ENCODE measurements around the gene MAP4K4. TPM values are rescaled to one million over a fixed set of nuclear protein-coding genes. Genes with fewer than 3 reads are reported as not detected.

MAP4K4 gene
- total and polyA plus RNA-seq, 2 donors from 2014 or later: 8.4 to 62.8 TPM

DNA sequence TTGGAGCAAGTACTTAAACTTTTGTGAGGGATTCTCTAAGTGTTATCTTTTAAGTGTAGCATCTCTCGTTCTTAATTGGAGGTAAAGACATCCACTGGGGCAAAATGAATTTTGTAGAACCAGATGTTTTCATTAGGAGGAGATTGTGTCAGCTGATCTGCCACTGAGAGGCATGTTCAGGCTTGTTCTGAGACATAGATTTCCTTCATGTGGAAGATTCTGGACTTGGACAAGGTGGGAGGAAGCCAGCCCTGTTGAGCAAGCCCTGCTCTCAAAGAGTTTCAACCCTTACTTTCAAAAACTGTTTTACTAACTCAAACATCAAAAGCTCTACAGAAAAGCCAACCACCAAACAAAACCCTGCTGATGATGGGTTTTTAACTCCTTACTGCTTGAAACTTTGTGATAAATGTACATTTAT lies 6.5 kb downstream of the MAP4K4 start:
- H3K27me3 ChIP-seq (ENCODE audit: control insufficient read depth, insufficient read depth, low read length): no peaks in the 10 kb centered on the region
- H3K27ac ChIP-seq (ENCODE audit: low read depth in 2 of 2, low read length in 2 of 2): no peak overlapping the region
- H3K9ac ChIP-seq (ENCODE audit: low read length in 3 of 3): no peak overlapping the region
- no peak overlapping the region for H3K4me3 ChIP-seq (ENCODE audit: low read length in 3 of 3)
- intact Hi-C loops (cut with DNase I): no loop called here
- H3K36me3 ChIP-seq (ENCODE audit: control insufficient read depth in 2 of 3, insufficient read depth in 3 of 3, low read length in 3 of 3): no peaks in the 10 kb centered on the region
- FAIRE-seq (no peak), DNase-seq (no peak)
- TF ChIP-seq, protein P1, sequence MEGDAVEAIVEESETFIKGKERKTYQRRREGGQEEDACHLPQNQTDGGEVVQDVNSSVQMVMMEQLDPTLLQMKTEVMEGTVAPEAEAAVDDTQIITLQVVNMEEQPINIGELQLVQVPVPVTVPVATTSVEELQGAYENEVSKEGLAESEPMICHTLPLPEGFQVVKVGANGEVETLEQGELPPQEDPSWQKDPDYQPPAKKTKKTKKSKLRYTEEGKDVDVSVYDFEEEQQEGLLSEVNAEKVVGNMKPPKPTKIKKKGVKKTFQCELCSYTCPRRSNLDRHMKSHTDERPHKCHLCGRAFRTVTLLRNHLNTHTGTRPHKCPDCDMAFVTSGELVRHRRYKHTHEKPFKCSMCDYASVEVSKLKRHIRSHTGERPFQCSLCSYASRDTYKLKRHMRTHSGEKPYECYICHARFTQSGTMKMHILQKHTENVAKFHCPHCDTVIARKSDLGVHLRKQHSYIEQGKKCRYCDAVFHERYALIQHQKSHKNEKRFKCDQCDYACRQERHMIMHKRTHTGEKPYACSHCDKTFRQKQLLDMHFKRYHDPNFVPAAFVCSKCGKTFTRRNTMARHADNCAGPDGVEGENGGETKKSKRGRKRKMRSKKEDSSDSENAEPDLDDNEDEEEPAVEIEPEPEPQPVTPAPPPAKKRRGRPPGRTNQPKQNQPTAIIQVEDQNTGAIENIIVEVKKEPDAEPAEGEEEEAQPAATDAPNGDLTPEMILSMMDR (IDR thresholded peaks at IDR 0.05; ENCODE audit: borderline replicate concordance, extremely low read depth, insufficient read depth): no peak
- no peaks in the 10 kb centered on the region for H3K9me3 ChIP-seq (ENCODE audit: control insufficient read depth in 2 of 3, insufficient read depth in 1 of 3, low read length in 3 of 3)
- H3K4me1 ChIP-seq (ENCODE audit: control insufficient read depth in 2 of 3, insufficient read depth in 2 of 3, low read depth in 1 of 3, low read length in 3 of 3): peaks cover 0 to 7% (median 7%) of the 10 kb centered on the region in 3 donors

DNA sequence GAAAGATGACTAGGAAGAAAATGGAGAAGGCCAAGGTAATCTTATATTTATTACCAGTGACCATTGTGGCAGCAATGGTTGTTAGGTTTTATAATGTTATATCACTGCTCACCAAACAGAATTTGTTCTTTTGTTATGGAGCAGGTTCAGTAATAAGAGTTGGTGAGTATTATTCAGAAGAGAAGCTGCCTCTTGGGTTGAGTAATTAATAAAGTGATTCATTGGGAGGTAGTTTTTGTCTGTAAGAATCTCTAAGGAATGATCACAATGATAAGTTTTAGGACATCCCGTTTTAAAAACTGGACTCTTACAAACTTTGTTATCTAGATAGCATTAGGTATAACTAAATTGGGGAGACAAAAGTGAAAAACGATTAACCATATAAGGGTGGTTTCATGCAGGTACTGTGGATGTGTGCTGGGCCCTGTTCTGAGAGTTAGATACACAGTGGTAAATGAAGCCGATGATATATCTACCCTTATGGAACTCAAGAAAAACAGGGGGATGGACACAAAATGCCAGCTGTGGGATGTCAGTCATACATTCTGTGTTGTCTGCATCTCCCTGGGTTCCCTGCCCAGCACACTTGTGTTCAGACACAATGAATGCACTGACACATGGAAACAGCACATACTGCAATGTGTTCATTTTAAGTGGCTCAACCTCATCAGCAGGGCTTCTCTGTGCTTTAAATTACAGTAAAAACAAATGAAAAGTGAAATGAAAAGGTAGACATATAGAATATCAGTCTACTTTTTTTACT lies 7.5 kb downstream of the MAP4K4 start:
- FAIRE-seq (no peak), DNase-seq (peak in 1 of 5 donors; percentile 14)
- intact Hi-C loops (cut with DNase I): no loop called here
- no peak overlapping the region for H3K27ac ChIP-seq (ENCODE audit: low read depth in 2 of 2, low read length in 2 of 2)
- no peaks in the 10 kb centered on the region for H3K9me3 ChIP-seq (ENCODE audit: control insufficient read depth in 2 of 3, insufficient read depth in 1 of 3, low read length in 3 of 3)
- no peaks in the 10 kb centered on the region for H3K36me3 ChIP-seq (ENCODE audit: control insufficient read depth in 2 of 3, insufficient read depth in 3 of 3, low read length in 3 of 3)
- H3K9ac ChIP-seq (ENCODE audit: low read length in 3 of 3): no peak overlapping the region
- no peaks in the 10 kb centered on the region for H3K27me3 ChIP-seq (ENCODE audit: control insufficient read depth, insufficient read depth, low read length)
- TF ChIP-seq, protein P1 (IDR thresholded peaks at IDR 0.05; ENCODE audit: borderline replicate concordance, extremely low read depth, insufficient read depth): no peak
- peaks cover 0 to 5% (median 3%) of the 10 kb centered on the region in 3 donors for H3K4me1 ChIP-seq (ENCODE audit: control insufficient read depth in 2 of 3, insufficient read depth in 2 of 3, low read depth in 1 of 3, low read length in 3 of 3)
- no peak overlapping the region for H3K4me3 ChIP-seq (ENCODE audit: low read length in 3 of 3)

DNA sequence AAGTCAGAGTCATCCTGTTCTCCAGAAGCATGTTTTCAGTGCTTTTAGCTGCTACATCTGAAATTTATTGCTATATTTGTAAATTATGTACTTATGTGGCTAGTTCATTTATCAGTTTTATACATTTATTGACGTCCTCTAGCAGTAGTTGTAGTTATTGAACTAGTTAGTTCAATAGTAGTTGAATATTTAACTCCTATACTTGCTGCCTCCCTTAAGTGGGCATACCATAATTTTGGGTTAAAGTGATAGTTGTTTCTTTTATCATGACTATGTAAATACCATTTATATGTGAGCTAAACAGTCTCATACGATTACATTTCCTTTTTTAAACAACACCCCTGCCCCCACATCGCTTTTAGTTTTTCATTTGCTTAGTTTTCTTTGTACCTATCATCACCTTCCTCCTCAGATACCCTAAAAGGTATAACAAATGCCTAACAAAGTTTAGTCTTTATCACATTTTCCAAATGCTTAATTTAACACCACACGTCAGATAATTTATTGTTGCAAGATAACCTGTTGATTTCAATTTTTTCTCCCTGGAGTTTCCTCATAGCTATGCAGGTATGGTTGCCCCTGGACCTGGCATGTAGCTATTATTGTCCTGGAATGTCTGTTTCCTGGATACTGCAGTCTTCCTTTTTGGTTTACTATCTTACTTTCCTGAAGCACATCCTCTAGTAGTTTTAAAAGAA lies 8.8 kb downstream of the MAP4K4 start:
- Histone ChIP-seq H3K4me3 (ENCODE audit: low read length in 3 of 3) (no peak overlapping the region), H3K36me3 (ENCODE audit: control insufficient read depth in 2 of 3, insufficient read depth in 3 of 3, low read length in 3 of 3) (no peaks in the 10 kb centered on the region), H3K27me3 (ENCODE audit: control insufficient read depth, insufficient read depth, low read length) (no peaks in the 10 kb centered on the region), H3K9ac (ENCODE audit: low read length in 3 of 3) (no peak overlapping the region), H3K9me3 (ENCODE audit: control insufficient read depth in 2 of 3, insufficient read depth in 1 of 3, low read length in 3 of 3) (no peaks in the 10 kb centered on the region), H3K4me1 (ENCODE audit: control insufficient read depth in 2 of 3, insufficient read depth in 2 of 3, low read depth in 1 of 3, low read length in 3 of 3) (peaks cover 0 to 2% (median 0%) of the 10 kb centered on the region in 3 donors), H3K27ac (ENCODE audit: low read depth in 2 of 2, low read length in 2 of 2) (no peak overlapping the region)
- FAIRE-seq (no peak), DNase-seq (no peak)
- intact Hi-C loops (cut with DNase I): no loop called here
- TF ChIP-seq, protein P1 (IDR thresholded peaks at IDR 0.05; ENCODE audit: borderline replicate concordance, extremely low read depth, insufficient read depth): no peak

Data from kidney (tissue), 14 donors.